Nephron progenitor cell (in vitro differentiated cells): Measurements from ENCODE around the gene BEST2.
"Not testable (repeated sequence)": the region's sequence is repeated elsewhere in the genome, so short reads cannot be mapped to it uniquely, and the experiment has no call there.

Experiments used
- DNase-seq: peaks from one replicate; pipeline ENCODE4 v3.0.0; 2021
- H3K27ac Mint-ChIP-seq: 2 replicates; pipeline ENCODE4 v1.8.0; 2021; ENCODE audit warnings: mild to moderate bottlenecking, moderate library complexity, mixed read lengths
- H3K27me3 Mint-ChIP-seq: 2 replicates; pipeline ENCODE4 v1.8.0; 2021; ENCODE audit warnings: mild to moderate bottlenecking, low read depth, mixed read lengths; ENCODE audit not compliant: poor library complexity
- H3K36me3 Mint-ChIP-seq: 2 replicates; pipeline ENCODE4 v1.8.0; 2021; ENCODE audit warnings: low read depth, mixed read lengths
- H3K4me1 Mint-ChIP-seq: 2 replicates; pipeline ENCODE4 v1.8.0; 2021; ENCODE audit warnings: mixed read lengths
- H3K4me3 Mint-ChIP-seq: 2 replicates; pipeline ENCODE4 v1.8.0; 2021; ENCODE audit warnings: mild to moderate bottlenecking, moderate library complexity, mixed read lengths
- H3K9me3 Mint-ChIP-seq: 2 replicates; pipeline ENCODE4 v1.8.0; 2021; ENCODE audit warnings: mild to moderate bottlenecking, moderate library complexity, mixed read lengths
- TF ChIP-seq, protein P1 (sequence below): fragments of 200-600 bp; sonication (generic); IDR thresholded peaks from 2 replicates; pipeline ENCODE4 v1.5.0; 2021; ENCODE audit warnings: antibody characterized with exemption

BEST2 gene

DNA sequence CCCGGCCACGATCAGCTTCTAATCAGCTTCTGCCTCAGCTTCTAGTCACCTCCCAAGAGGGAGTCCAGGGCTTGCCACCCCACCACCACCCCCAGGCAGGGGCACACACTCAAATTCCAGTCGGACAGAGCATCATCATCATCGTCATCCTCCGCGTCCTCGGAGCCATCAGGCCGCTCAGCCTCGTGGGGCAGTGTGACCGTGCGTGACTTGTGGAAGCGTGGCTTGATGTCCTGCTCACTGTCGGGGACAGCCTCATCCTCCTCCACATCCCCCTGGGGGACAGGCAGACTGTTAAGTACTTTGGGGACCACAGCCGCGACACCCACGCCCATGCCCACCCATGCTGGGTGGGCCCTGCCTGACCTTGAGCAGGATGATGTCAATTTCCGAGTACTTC lies 40.4 kb upstream of the BEST2 start:
- Mint-ChIP-seq H3K4me1 (no peaks in the 10 kb centered on the region), H3K36me3 (peaks cover 83% of the 10 kb centered on the region), H3K27ac (no peak overlapping the region), H3K4me3 (no peak overlapping the region), H3K9me3 (peaks cover 10% of the 10 kb centered on the region), H3K27me3 (no peaks in the 10 kb centered on the region)
- no peak for DNase-seq
- TF ChIP-seq, protein P1, sequence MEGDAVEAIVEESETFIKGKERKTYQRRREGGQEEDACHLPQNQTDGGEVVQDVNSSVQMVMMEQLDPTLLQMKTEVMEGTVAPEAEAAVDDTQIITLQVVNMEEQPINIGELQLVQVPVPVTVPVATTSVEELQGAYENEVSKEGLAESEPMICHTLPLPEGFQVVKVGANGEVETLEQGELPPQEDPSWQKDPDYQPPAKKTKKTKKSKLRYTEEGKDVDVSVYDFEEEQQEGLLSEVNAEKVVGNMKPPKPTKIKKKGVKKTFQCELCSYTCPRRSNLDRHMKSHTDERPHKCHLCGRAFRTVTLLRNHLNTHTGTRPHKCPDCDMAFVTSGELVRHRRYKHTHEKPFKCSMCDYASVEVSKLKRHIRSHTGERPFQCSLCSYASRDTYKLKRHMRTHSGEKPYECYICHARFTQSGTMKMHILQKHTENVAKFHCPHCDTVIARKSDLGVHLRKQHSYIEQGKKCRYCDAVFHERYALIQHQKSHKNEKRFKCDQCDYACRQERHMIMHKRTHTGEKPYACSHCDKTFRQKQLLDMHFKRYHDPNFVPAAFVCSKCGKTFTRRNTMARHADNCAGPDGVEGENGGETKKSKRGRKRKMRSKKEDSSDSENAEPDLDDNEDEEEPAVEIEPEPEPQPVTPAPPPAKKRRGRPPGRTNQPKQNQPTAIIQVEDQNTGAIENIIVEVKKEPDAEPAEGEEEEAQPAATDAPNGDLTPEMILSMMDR, result no peak

GRCh38 chr19:12712077-12712476 lies 39.5 kb upstream of the BEST2 start:
- H3K4me1 Mint-ChIP-seq, H3K4me3 Mint-ChIP-seq, DNase-seq: not testable (repeated sequence)

GRCh38 chr19:12713304-12713703 lies 38.3 kb upstream of the BEST2 start:
- not testable (repeated sequence) for H3K27ac Mint-ChIP-seq, H3K4me1 Mint-ChIP-seq, H3K4me3 Mint-ChIP-seq, H3K27me3 Mint-ChIP-seq, DNase-seq
- Mint-ChIP-seq H3K36me3 (peaks cover 79% of the 10 kb centered on the region), H3K9me3 (peaks cover 10% of the 10 kb centered on the region)

More at GRCh38 chr19:12712077-12712476, 39.5 kb upstream of the BEST2 start:
- TF ChIP-seq, protein P1, result peak; percentile 29
- not testable (repeated sequence) for H3K27me3 Mint-ChIP-seq, H3K27ac Mint-ChIP-seq
- H3K36me3 Mint-ChIP-seq, result peaks cover 82% of the 10 kb centered on the region
- H3K9me3 Mint-ChIP-seq, result peaks cover 10% of the 10 kb centered on the region

- Mint-ChIP-seq H3K4me1 (peaks cover 5% of the 10 kb centered on the region), H3K4me3 (no peak overlapping the region), H3K27ac (no peak overlapping the region), H3K9me3 (peaks cover 10% of the 10 kb centered on the region), H3K27me3 (no peaks in the 10 kb centered on the region), H3K36me3 (peaks cover 75% of the 10 kb centered on the region)
- TF ChIP-seq, protein P1, result no peak
- no peak for DNase-seq
Observed at GRCh38 chr19:12715102-12715501, 36.5 kb upstream of the BEST2 start.

- Mint-ChIP-seq H3K4me1 (peaks cover 12% of the 10 kb centered on the region), H3K9me3 (peaks cover 10% of the 10 kb centered on the region), H3K27ac (no peak overlapping the region), H3K4me3 (no peak overlapping the region), H3K36me3 (peaks cover 72% of the 10 kb centered on the region), H3K27me3 (no peaks in the 10 kb centered on the region)
- DNase-seq, result no peak
- TF ChIP-seq, protein P1, result no peak
Observed at GRCh38 chr19:12715929-12716328, 35.7 kb upstream of the BEST2 start.

GRCh38 chr19:12720296-12720695 lies 31.3 kb upstream of the BEST2 start:
- Mint-ChIP-seq H3K27me3 (no peaks in the 10 kb centered on the region), H3K4me3 (peak overlapping the region; percentile 78), H3K36me3 (peaks cover 36% of the 10 kb centered on the region), H3K4me1 (peaks cover 30% of the 10 kb centered on the region), H3K27ac (peak overlapping the region; percentile 87), H3K9me3 (no peaks in the 10 kb centered on the region)
- TF ChIP-seq, protein P1, result no peak
- DNase-seq, result no peak
